ENCODE results near the gene PPIF.

The PPIF gene

GRCh38 chr10:79397051-79397450, 49.8 kb downstream of the PPIF start:
- no peaks in the 10 kb centered on the region for H3K4me1 ChIP-seq (ENCODE audit: control insufficient read depth, insufficient read depth, low read length)
- H3K9me3 ChIP-seq (ENCODE audit: control insufficient read depth, insufficient read depth, low read depth, low read length): no peaks in the 10 kb centered on the region
- TF ChIP-seq ZNF76 (tag by site-specific recombination; IDR thresholded peaks at IDR 0.05; ENCODE audit: borderline replicate concordance, low read depth) (no peak), ZNF433 (tag by site-specific recombination; IDR thresholded peaks at IDR 0.05; ENCODE audit: low read depth) (no peak), RBAK (tag by site-specific recombination; IDR thresholded peaks at IDR 0.05) (no peak), ZBTB21 (tag by site-specific recombination; IDR thresholded peaks at IDR 0.05) (no peak), ZNF426 (tag by site-specific recombination; IDR thresholded peaks at IDR 0.05) (no peak), ZNF837 (tag by site-specific recombination; IDR thresholded peaks at IDR 0.05) (no peak), ZNF138 (tag by site-specific recombination; IDR thresholded peaks at IDR 0.05; ENCODE audit: borderline replicate concordance) (no peak)
- no peak overlapping the region for H3K4me3 ChIP-seq (ENCODE audit: low read depth, low read length)
- H3K27ac ChIP-seq (ENCODE audit: extremely low read depth, low read depth, low read length): no peak overlapping the region
- H3K36me3 ChIP-seq (ENCODE audit: control insufficient read depth in 2 of 2, insufficient read depth in 1 of 2, low read length in 2 of 2): no peaks in the 10 kb centered on the region
- POLR2A ChIA-PET: no interaction called here
- CTCF ChIA-PET: interaction anchor here (0.9 to 2.3 kb wide), 2 partner anchors 23 to 91 kb away, joined by 6 to 8 read pairs; no protein-coding TSS in a partner anchor

GRCh38 chr10:79397575-79398303, 50.5 kb downstream of the PPIF start:
- TF ChIP-seq SCRT2 (tag by site-specific recombination; IDR thresholded peaks at IDR 0.05): no peak
- TF ChIP-seq ZNF510 (tag by site-specific recombination; IDR thresholded peaks at IDR 0.05; ENCODE audit: insufficient replicate concordance): no peak
- TF ChIP-seq ZNF280C (tag by site-specific recombination; IDR thresholded peaks at IDR 0.05): no peak
- TF ChIP-seq ZNF223 (tag by site-specific recombination; IDR thresholded peaks at IDR 0.05): no peak
- TF ChIP-seq EGR2 (tag by site-specific recombination; IDR thresholded peaks at IDR 0.05; ENCODE audit: low read depth): peak; percentile 13; the same call in 1 of the 2 replicates
- Histone ChIP-seq H3K9me3 (ENCODE audit: control insufficient read depth, insufficient read depth, low read depth, low read length) (no peaks in the 10 kb centered on the region), H3K4me3 (ENCODE audit: low read depth, low read length) (no peak overlapping the region), H3K36me3 (ENCODE audit: control insufficient read depth in 2 of 2, insufficient read depth in 1 of 2, low read length in 2 of 2) (no peaks in the 10 kb centered on the region), H3K27ac (ENCODE audit: extremely low read depth, low read depth, low read length) (no peak overlapping the region), H3K4me1 (ENCODE audit: control insufficient read depth, insufficient read depth, low read length) (no peaks in the 10 kb centered on the region)
- ChIA-PET CTCF (interaction anchor here (0.7 to 2.3 kb wide), 2 partner anchors 23 to 47 kb away, joined by 3 to 8 read pairs; no protein-coding TSS in a partner anchor), POLR2A (no interaction called here)

GRCh38 chr10:79398642-79399041, 51.4 kb downstream of the PPIF start:
- TF ChIP-seq ZNF23 (tag by site-specific recombination; IDR thresholded peaks at IDR 0.05; ENCODE audit: borderline replicate concordance) (no peak), ZNF513 (tag by site-specific recombination; IDR thresholded peaks at IDR 0.05) (no peak), SALL2 (tag by site-specific recombination; IDR thresholded peaks at IDR 0.05; ENCODE audit: borderline replicate concordance) (no peak), ZNF354C (tag by site-specific recombination; IDR thresholded peaks at IDR 0.05; ENCODE audit: borderline replicate concordance, low read depth) (no peak), SCRT1 (tag by site-specific recombination; IDR thresholded peaks at IDR 0.05; ENCODE audit: borderline replicate concordance) (no peak), MEIS1 (CRISPR knock-in tag; IDR thresholded peaks at IDR 0.05; ENCODE audit: borderline replicate concordance) (no peak), ZNF202 (tag by site-specific recombination; IDR thresholded peaks at IDR 0.05; ENCODE audit: borderline replicate concordance) (no peak), ZNF2 (tag by site-specific recombination; IDR thresholded peaks at IDR 0.05) (no peak)
- no peak overlapping the region for H3K4me3 ChIP-seq (ENCODE audit: low read depth, low read length)
- H3K4me1 ChIP-seq (ENCODE audit: control insufficient read depth, insufficient read depth, low read length): no peaks in the 10 kb centered on the region
- CTCF ChIA-PET: interaction anchor here (0.7 to 2.9 kb wide), 7 partner anchors 10 to 125 kb away, joined by 3 to 16 read pairs (median 7); no protein-coding TSS in a partner anchor
- POLR2A ChIA-PET: interaction anchor here (1.5 kb wide), 1 partner anchor 24 kb away, joined by 3 read pairs; no protein-coding TSS in a partner anchor
- H3K9me3 ChIP-seq (ENCODE audit: control insufficient read depth, insufficient read depth, low read depth, low read length): no peaks in the 10 kb centered on the region
- no peak overlapping the region for H3K27ac ChIP-seq (ENCODE audit: extremely low read depth, low read depth, low read length)
- no peaks in the 10 kb centered on the region for H3K36me3 ChIP-seq (ENCODE audit: control insufficient read depth in 2 of 2, insufficient read depth in 1 of 2, low read length in 2 of 2)
